H54 (cell line): Measurements from ENCODE around the gene ALAS1.
A peak's percentile ranks its signal among the peaks of the same experiment; 100 is the strongest.

Source experiments
- DNase-seq: peaks from one replicate; pipeline ENCODE4 v3.0.0; 2011; ENCODE audit warnings: low spot score, mixed read lengths; ENCODE audit not compliant: insufficient read length
- FAIRE-seq: peaks from 3 replicates; lab custom pipeline; 2011; peaks lifted over from hg19 to GRCh38; lab: Jason Lieb, UNC
- POLR2A ChIP-seq: IDR thresholded peaks from 2 replicates; pipeline ENCODE4 v1.6.1; 2011; ENCODE audit warnings: low read depth, mild to moderate bottlenecking, low read length

Gene ALAS1

GRCh38 chr3:52233968-52234367, 36.0 kb downstream of the ALAS1 start:
- no peak for DNase-seq
- no peak for FAIRE-seq
- no peak for TF ChIP-seq POLR2A

DNA sequence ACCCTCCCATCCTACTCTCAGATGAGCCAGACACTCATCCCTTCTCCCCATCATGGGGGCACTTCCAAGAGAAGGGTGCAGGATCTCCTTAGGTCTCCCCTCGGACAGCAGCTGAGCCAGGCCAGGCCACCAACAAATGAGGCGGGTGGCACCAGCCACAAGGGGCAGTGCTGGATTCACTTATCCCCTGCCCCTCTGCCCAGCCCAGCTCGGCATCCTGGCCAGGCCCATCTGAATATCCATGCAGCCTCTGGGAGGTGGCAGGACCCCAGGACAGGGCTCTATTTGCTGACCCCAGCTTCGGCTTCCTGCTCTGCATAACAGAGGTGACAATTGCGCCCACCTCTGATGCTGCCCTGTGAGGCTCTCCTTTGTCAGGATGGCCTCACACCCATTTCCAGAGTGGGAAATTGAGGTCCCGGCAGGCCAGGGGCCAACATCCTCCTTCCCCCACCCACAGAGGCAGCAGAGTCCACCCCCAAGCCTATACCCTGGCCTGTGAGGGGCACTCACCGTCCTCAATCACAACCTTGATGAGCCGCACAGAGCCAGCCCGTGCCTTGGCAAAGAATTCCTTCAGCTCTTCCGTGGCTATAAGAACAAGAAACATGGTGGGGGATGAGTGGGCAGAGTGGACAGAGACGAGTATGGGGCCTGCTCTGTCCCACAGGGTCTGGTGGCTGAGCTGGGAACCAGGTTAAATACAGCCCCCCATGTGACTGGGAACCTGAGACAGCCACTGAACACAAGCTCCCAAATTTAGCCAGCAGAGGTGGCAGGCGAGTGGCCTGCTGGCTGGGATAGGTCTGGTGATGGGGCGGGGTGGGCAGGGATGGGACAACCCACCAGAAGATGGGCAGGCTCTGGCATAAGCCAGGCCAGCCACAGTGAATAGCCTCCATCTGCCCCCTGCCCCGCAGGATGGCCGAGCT, 36.8 kb downstream of the ALAS1 start:
- DNase-seq, result no peak
- TF ChIP-seq POLR2A, result no peak
- FAIRE-seq, result no peak

- TF ChIP-seq POLR2A, result no peak
- no peak for FAIRE-seq
Observed at GRCh38 chr3:52236424-52236886, 38.5 kb downstream of the ALAS1 start.

GRCh38 chr3:52237006-52237656, 39.2 kb downstream of the ALAS1 start:
- DNase-seq (no peak), FAIRE-seq (no peak)
- no peak for TF ChIP-seq POLR2A

More at GRCh38 chr3:52236424-52236886, 38.5 kb downstream of the ALAS1 start:
- DNase-seq, result no peak

DNA sequence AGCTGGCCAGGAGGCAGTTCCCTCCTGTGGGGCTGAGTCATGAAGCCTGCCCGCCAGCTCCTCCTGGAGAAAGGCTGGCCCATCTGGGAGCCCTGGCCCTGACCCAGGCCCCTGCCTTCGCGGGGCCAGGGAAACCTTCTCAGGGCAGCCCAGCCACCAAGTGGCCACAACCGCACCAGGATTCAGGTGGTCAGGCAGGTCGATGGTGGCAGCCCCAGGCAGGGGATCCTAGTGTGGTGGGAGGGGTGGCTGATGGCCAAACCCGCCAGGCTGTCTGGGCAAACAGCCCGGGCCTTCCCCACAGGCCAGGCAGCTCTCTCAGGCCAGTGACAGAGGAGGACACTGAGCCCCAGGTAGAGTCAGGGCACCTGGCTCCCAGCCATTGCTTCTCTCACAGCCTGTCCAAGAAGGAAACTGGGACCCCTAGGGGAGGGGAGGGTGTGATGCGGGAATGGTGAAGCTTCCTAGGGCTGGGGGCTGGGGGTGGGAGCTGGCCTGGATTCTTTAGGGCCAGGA, 39.8 kb downstream of the ALAS1 start:
- peak; percentile 100 for DNase-seq
- no peak for TF ChIP-seq POLR2A
- FAIRE-seq, result no peak

GRCh38 chr3:52238193-52238760, 40.3 kb downstream of the ALAS1 start:
- no peak for FAIRE-seq
- no peak for DNase-seq
- TF ChIP-seq POLR2A, result peak; percentile 26; the same call in 1 of the 2 replicates

DNA sequence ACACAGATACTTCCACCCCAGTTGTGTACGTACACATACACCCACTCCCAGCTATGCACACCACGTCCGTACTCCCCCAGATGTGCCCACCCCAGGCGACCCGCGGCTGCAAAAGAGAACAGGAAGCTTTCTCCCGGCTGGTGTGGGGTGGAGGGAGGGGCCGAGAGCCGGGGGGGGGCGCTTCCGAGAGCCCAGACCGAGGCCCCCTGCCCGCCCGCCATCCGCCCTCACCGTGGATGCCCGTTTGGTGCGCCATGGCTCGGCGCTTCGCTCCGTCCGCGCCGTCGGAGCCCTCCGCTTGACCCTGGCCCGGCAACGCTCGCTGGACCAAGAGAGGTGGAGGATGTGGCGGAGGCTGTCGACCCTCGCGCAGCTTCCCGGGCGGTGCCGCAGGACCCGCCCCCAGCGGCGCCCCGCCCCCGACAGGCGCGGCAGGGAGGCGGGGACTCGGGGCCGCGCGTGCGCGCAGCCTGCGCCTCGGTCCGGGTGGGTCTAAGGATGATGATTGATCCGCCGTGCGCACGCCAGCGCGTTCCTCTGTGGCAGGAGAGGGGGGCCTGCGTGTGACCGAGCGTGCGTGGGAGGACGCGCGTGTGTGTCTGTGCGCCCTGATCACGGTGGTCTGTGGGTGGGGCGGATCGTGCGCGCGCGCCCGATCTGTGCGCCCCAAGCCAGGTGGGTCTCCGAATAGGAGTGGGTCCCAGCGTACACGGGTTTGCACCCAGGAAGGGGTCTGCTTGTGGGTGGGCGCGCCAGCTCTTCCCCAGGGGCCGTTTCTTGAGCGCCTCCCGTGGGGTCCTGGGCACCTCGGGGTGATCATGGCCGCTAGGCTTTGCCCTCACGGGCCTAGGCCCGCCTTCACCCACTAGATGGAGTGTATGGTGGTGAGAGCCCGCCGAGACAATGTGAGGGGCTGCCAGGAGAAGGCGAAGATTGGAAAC, 41.1 kb downstream of the ALAS1 start, which contains the start of gene TWF2:
TSS of gene TWF2 (minus strand) at position 398 of the 941 bp plus-strand sequence. CDS start at position 256, 142 bp downstream.
- peak; percentile 88; the same call in 1 of the 2 replicates for TF ChIP-seq POLR2A
- peak; percentile 93 for DNase-seq
- FAIRE-seq, result no peak

GRCh38 chr3:52240059-52240885, 42.3 kb downstream of the ALAS1 start:
- DNase-seq, result peak; percentile 92
- no peak for FAIRE-seq
- no peak for TF ChIP-seq POLR2A

DNA sequence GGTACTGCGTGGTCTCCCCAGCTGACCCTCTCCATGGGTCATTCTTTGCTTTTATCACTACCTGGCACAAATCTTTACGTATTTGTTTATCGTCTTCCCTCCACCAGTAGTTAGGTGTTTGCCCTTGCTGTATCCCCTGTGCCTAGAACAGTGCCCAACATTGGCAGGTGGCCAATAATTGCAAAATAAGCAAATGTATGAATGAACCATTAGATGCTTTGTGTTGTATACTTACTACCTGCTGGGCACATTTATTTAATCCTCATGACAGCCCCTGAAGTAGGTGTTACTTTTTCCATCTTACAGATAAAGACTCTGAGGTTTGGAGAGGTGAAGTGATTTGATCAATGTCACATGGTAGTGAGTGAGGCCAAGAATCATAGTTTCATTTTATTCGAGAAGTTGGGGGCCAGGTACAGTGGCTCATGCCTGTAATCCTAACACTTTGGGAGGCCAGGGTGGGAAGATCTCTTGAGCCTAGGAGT, 43.0 kb downstream of the ALAS1 start:
- DNase-seq (no peak), FAIRE-seq (no peak)
- no peak for TF ChIP-seq POLR2A

- TF ChIP-seq POLR2A, result no peak
- no peak for FAIRE-seq
- DNase-seq, result no peak
Observed at GRCh38 chr3:52242039-52242438, 44.1 kb downstream of the ALAS1 start.

DNA sequence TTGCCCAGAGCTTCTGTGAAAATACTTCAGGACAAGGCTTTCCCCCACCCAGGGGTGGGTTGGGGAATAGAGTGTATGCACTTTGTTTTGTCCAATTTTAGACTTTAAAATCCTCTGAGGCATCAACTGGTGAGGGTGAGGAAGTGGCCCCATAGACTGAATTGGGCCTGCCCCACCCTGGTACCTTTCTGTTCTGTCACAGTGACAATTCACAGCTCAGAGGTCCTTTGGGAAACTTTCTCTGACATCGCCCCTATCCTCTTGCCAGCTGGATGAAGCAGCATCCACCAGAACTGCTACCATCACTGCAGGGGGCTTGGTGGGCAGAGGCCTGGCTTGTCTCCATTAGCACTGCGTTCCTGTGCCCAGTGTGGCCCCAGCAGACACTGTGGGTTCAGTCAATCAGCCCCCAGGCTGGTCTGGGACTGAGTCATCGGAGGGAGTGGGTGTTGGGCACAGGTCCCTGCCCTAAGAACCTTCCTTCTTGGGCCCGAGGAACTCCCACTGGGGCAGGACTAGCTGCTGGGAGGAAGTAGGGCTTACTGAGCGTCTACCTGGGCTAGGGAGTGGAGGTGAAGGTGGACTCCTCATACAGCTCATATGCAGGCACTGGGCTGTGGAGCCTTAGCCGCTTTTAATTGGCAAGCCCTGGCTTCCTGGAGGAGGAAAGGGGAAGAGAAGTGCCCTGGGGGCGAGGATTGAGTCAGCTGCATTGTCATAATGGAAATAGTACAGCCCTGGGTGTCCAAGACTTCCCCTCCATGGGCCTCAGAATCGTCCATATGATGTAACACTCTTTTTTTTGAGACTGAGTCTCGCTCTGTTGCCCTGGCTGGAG, 46.0 kb downstream of the ALAS1 start:
- FAIRE-seq (no peak), DNase-seq (peak; percentile 87)
- TF ChIP-seq POLR2A, result no peak
